ENCODE measurements around the gene TRPV6. TPM values are rescaled to one million over a fixed set of nuclear protein-coding genes. Genes with fewer than 3 reads are reported as not detected.
A peak's percentile ranks its signal among the peaks of the same experiment; 100 is the strongest.

Gene TRPV6
- total and polyA plus RNA-seq, 7 donors, result under 0.01 TPM; not detected in 6

- no peak for TF ChIP-seq CTCF (IDR thresholded peaks at IDR 0.05)
- intact Hi-C loops (cut with DNase I), result no loop called here
- Histone ChIP-seq H3K27ac (no peak overlapping the region), H3K9me3 (no peaks in the 10 kb centered on the region), H3K4me1 (no peaks in the 10 kb centered on the region), H3K36me3 (ENCODE audit: insufficient read depth in 1 of 2, low read depth in 1 of 2) (no peaks in the 10 kb centered on the region), H3K27me3 (ENCODE audit: insufficient read depth in 3 of 3, low read length in 2 of 3) (no peaks in the 10 kb centered on the region), H3K4me3 (no peak overlapping the region)
- DNase-seq (peak in 1 of 2 donors; percentile 36), ATAC-seq (no peak)
- WGBS, 3 donors, result 90 to 95% (median 92%) methylated on average over 11 of the region's 11 CpGs
These were observed 16.5 kb downstream of the TRPV6 start for GRCh38 chr7:142868986-142869415.

- Histone ChIP-seq H3K27ac (no peak overlapping the region), H3K9me3 (no peaks in the 10 kb centered on the region), H3K4me3 (no peak overlapping the region), H3K27me3 (ENCODE audit: insufficient read depth in 3 of 3, low read length in 2 of 3) (no peaks in the 10 kb centered on the region), H3K36me3 (ENCODE audit: insufficient read depth in 1 of 2, low read depth in 1 of 2) (no peaks in the 10 kb centered on the region), H3K4me1 (no peaks in the 10 kb centered on the region)
- ATAC-seq (no peak), DNase-seq (peak in 1 of 2 donors; percentile 43)
- TF ChIP-seq CTCF (IDR thresholded peaks at IDR 0.05), result no peak
- 81 to 88% (median 86%) methylated on average over 28 to 31 of the region's 31 CpGs for WGBS, 3 donors
- intact Hi-C loops (cut with DNase I), result no loop called here
These were observed 17.2 kb downstream of the TRPV6 start for GRCh38 chr7:142868188-142868985.

- DNase-seq (no peak), ATAC-seq (peak in 1 of 4 donors; percentile 14)
- 71 to 75% (median 72%) methylated on average over 17 to 18 of the region's 18 CpGs for WGBS, 3 donors
- no peak overlapping the region for H3K4me3 ChIP-seq
- no peak overlapping the region for H3K27ac ChIP-seq
- H3K36me3 ChIP-seq (ENCODE audit: insufficient read depth in 1 of 2, low read depth in 1 of 2), result no peaks in the 10 kb centered on the region
- TF ChIP-seq CTCF (IDR thresholded peaks at IDR 0.05), result no peak
- no peaks in the 10 kb centered on the region for H3K9me3 ChIP-seq
- intact Hi-C loops (cut with DNase I), result no loop called here
- H3K4me1 ChIP-seq, result no peaks in the 10 kb centered on the region
- H3K27me3 ChIP-seq (ENCODE audit: insufficient read depth in 3 of 3, low read length in 2 of 3), result no peaks in the 10 kb centered on the region
These were observed 18.0 kb downstream of the TRPV6 start for GRCh38 chr7:142867398-142868187.

- intact Hi-C loops (cut with DNase I), result no loop called here
- Histone ChIP-seq H3K4me1 (no peaks in the 10 kb centered on the region), H3K4me3 (no peak overlapping the region), H3K27me3 (ENCODE audit: insufficient read depth in 3 of 3, low read length in 2 of 3) (no peaks in the 10 kb centered on the region), H3K36me3 (ENCODE audit: insufficient read depth in 1 of 2, low read depth in 1 of 2) (no peaks in the 10 kb centered on the region), H3K9me3 (no peaks in the 10 kb centered on the region), H3K27ac (no peak overlapping the region)
- ATAC-seq, result no peak
- TF ChIP-seq CTCF (IDR thresholded peaks at IDR 0.05), result no peak
- 70 to 84% (median 83%) methylated on average over 4 of the region's 4 CpGs for WGBS, 3 donors
- DNase-seq, result no peak
These were observed 18.5 kb downstream of the TRPV6 start for GRCh38 chr7:142867097-142867378.

All from psoas muscle (tissue), 8 donors.